ENCODE measurements around the gene ZIC5. TPM values are rescaled to one million over a fixed set of nuclear protein-coding genes. Genes with fewer than 3 reads are reported as not detected.

ZIC5 gene
- total and polyA plus RNA-seq, 2 of the 4 experiments (the other 2 are of a cell fraction) = not detected

- Histone ChIP-seq H3K36me3 (ENCODE audit: control insufficient read depth, insufficient read depth, low read length) (no peaks in the 10 kb centered on the region), H4K8ac (ENCODE audit: low read depth in 2 of 2, low read length in 2 of 2) (no peak overlapping the region), H2BK20ac (ENCODE audit: low read depth, low read length) (no peak overlapping the region), H3K9me1 (ENCODE audit: insufficient read depth, low read length) (no peaks in the 10 kb centered on the region), H2BK15ac (ENCODE audit: low read depth, low read length) (no peak overlapping the region), H4K5ac (ENCODE audit: low read depth, low read length) (no peak overlapping the region), H2AK5ac (ENCODE audit: low read depth, low read length) (no peak overlapping the region), H3K18ac (ENCODE audit: low read depth, low read length) (no peak overlapping the region), H2AK9ac (replicated peaks; ENCODE audit: low read depth, low read length, poor library complexity) (no peak overlapping the region), H4K91ac (ENCODE audit: insufficient read depth, low read depth, low read length) (no peak overlapping the region), H3K4ac (ENCODE audit: low read depth, low read length) (no peak overlapping the region), H3K27ac (ENCODE audit: insufficient read depth, low read length) (no peak overlapping the region), H2BK5ac (ENCODE audit: low read depth, low read length, poor library complexity, severe bottlenecking) (no peak overlapping the region), H3K9ac (ENCODE audit: low read depth, low read length) (no peak overlapping the region), H3K4me2 (ENCODE audit: low read depth, low read length) (no peak overlapping the region), H3K23ac (ENCODE audit: low read depth, low read length) (no peak overlapping the region), H3K9me3 (ENCODE audit: control insufficient read depth, insufficient read depth, low read length) (peaks cover 20% of the 10 kb centered on the region), H2AFZ (replicated peaks; ENCODE audit: low read length, poor library complexity) (no peak overlapping the region), H3K4me1 (ENCODE audit: control insufficient read depth, insufficient read depth, low read length) (no peaks in the 10 kb centered on the region), H3K14ac (replicated peaks; ENCODE audit: low read depth, low read length) (no peak overlapping the region), H2BK120ac (ENCODE audit: low read depth, low read length) (no peak overlapping the region), H4K20me1 (ENCODE audit: insufficient read depth, low read length) (no peaks in the 10 kb centered on the region), H3K79me1 (ENCODE audit: low read depth in 1 of 2, low read length in 2 of 2) (no peaks in the 10 kb centered on the region), H3K56ac (ENCODE audit: extremely low read depth, insufficient read depth, low read length) (no peak overlapping the region), H3K27me3 (ENCODE audit: control insufficient read depth, insufficient read depth, low read length) (peaks cover 84% of the 10 kb centered on the region), H3K4me3 (ENCODE audit: insufficient read depth, low read depth, low read length) (no peak overlapping the region)
- ATAC-seq (ENCODE audit: low read depth) (no peak), DNase-seq (no peak)
- BruUV-seq (replicated peaks) = no TSS peak
- CTCF ChIA-PET = interaction anchor here (0.6 to 0.7 kb wide), 2 partner anchors 22 to 1167 kb away, joined by 3 to 4 read pairs; no protein-coding TSS in a partner anchor
- dilution Hi-C loops (cut with HindIII; ENCODE audit: low sequenced_read_pairs, unreplicated experiment) = no loop called here
- intact Hi-C loops (cut with micrococcal nuclease) = no loop called here
- in situ Hi-C loops (cut with MboI; ENCODE audit: low sequenced_read_pairs) = no loop called here
- 17% methylated on average over 1 of the region's 21 CpGs; no CpG with 5 or more reads in 1 of the 2 experiments for WGBS, 2 experiments (ENCODE audit: extremely low coverage in 2 of 2, insufficient read length in 1 of 2)
- POLR2A ChIA-PET (ENCODE audit: unreplicated experiment) = no interaction called here
- TF ChIP-seq MAFK (IDR thresholded peaks at IDR 0.05; ENCODE audit: low read depth, low read length) = no peak
- TF ChIP-seq CTCF (conservative IDR thresholded peaks at IDR 0.05; ENCODE audit: low read depth, low read length) = no peak
- no peak for TF ChIP-seq FOS (IDR thresholded peaks at IDR 0.05; ENCODE audit: low read depth, low read length)
- TF ChIP-seq MAZ (IDR thresholded peaks at IDR 0.05; ENCODE audit: borderline replicate concordance, low read depth, low read length) = no peak
- TF ChIP-seq RCOR1 (IDR thresholded peaks at IDR 0.05; ENCODE audit: insufficient replicate concordance, low read length) = no peak
- no peak for TF ChIP-seq CHD1 (IDR thresholded peaks at IDR 0.05; ENCODE audit: low read depth, low read length)
- TF ChIP-seq CEBPB (IDR thresholded peaks at IDR 0.05; ENCODE audit: low read depth, low read length) = no peak
- no peak for TF ChIP-seq POLR2A (IDR thresholded peaks at IDR 0.05; ENCODE audit: low read depth, low read length)
- TF ChIP-seq RAD21 (IDR thresholded peaks at IDR 0.05; ENCODE audit: low read length) = no peak
These were observed 24.2 kb upstream of the ZIC5 start for GRCh38 chr13:99995589-99996380.
